Hindlimb muscle (tissue), 1 donor: ENCODE data around the gene ARHGAP23. TPM values are rescaled to one million over a fixed set of nuclear protein-coding genes. Genes with fewer than 3 reads are reported as not detected.
"Not testable (repeated sequence)": the region's sequence is repeated elsewhere in the genome, so short reads cannot be mapped to it uniquely, and the experiment has no call there.

Experiments used
- DNase-seq: peaks from one replicate; pipeline ENCODE4 v3.0.0-alpha.2; 2013
- polyA plus RNA-seq: library from polyadenylated mRNA; unstranded; fragments of 120-200 nt; gene quantifications from one replicate; pipeline ENCODE4 v1.2.1, GENCODE V29; 2013; ENCODE audit not compliant: insufficient read length

ARHGAP23 gene
- polyA plus RNA-seq, 1 donor = 47.9 TPM

GRCh38 chr17:38530856-38531255, 102.6 kb downstream of the ARHGAP23 start:
- DNase-seq = not testable (repeated sequence)

GRCh38 chr17:38531761-38532160, 103.5 kb downstream of the ARHGAP23 start:
- DNase-seq = not testable (repeated sequence)

- DNase-seq = no peak
Measured at GRCh38 chr17:38532451-38532850, 104.2 kb downstream of the ARHGAP23 start.

- no peak for DNase-seq
Measured at GRCh38 chr17:38533241-38533640, 105.0 kb downstream of the ARHGAP23 start.

- no peak for DNase-seq
Measured at GRCh38 chr17:38533866-38534497, 105.7 kb downstream of the ARHGAP23 start.

- DNase-seq = no peak
Measured at GRCh38 chr17:38534498-38534885, 106.2 kb downstream of the ARHGAP23 start.

- DNase-seq = no peak
Measured at GRCh38 chr17:38535886-38536285, 107.6 kb downstream of the ARHGAP23 start.

GRCh38 chr17:38536661-38537060, 108.4 kb downstream of the ARHGAP23 start:
- DNase-seq = no peak

GRCh38 chr17:38538906-38539305, 110.6 kb downstream of the ARHGAP23 start:
- no peak for DNase-seq

- no peak for DNase-seq
Measured at GRCh38 chr17:38539386-38539785, 111.1 kb downstream of the ARHGAP23 start.

GRCh38 chr17:38540514-38541045, 112.3 kb downstream of the ARHGAP23 start:
- no peak for DNase-seq

- no peak for DNase-seq
Measured at GRCh38 chr17:38541281-38541680, 113.0 kb downstream of the ARHGAP23 start.

- DNase-seq = no peak
Measured at GRCh38 chr17:38542286-38542685, 114.0 kb downstream of the ARHGAP23 start.

- DNase-seq = no peak
Measured at GRCh38 chr17:38543403-38544174, 115.3 kb downstream of the ARHGAP23 start.

- no peak for DNase-seq
Measured at GRCh38 chr17:38544175-38544838, 116.0 kb downstream of the ARHGAP23 start.

GRCh38 chr17:38544839-38545209, 116.6 kb downstream of the ARHGAP23 start:
- DNase-seq = no peak

- DNase-seq = no peak
Measured at GRCh38 chr17:38545531-38546225, 117.4 kb downstream of the ARHGAP23 start.

GRCh38 chr17:38546396-38546795, 118.1 kb downstream of the ARHGAP23 start:
- no peak for DNase-seq

- no peak for DNase-seq
Measured at GRCh38 chr17:38547444-38547843, 119.2 kb downstream of the ARHGAP23 start.

GRCh38 chr17:38549285-38549684, 121.0 kb downstream of the ARHGAP23 start:
- DNase-seq = no peak

- DNase-seq = no peak
Measured at GRCh38 chr17:38550661-38551060, 122.4 kb downstream of the ARHGAP23 start.

GRCh38 chr17:38551121-38551520, 122.9 kb downstream of the ARHGAP23 start:
- DNase-seq = no peak

- DNase-seq = no peak
Measured at GRCh38 chr17:38552343-38552742, 124.1 kb downstream of the ARHGAP23 start.
